M059J (cell line): Measurements from ENCODE around the gene ANKRD66. TPM values are rescaled to one million over a fixed set of nuclear protein-coding genes. Genes with fewer than 3 reads are reported as not detected.
"Not testable (repeated sequence)": the region's sequence is repeated elsewhere in the genome, so short reads cannot be mapped to it uniquely, and the experiment has no call there.

ENCODE experiments used
- DNase-seq: peaks from one replicate; pipeline ENCODE4 v3.0.0-alpha.2; 2012; ENCODE audit warnings: low read depth
- total RNA-seq: library from RNA; depleted of rRNA; stranded (reverse); fragments of >200 nt; shearing (Covaris generic); gene quantifications from 2 replicates; pipeline ENCODE4 v1.2.3, GENCODE V29; 2014; rRNA removed

The ANKRD66 gene
- total RNA-seq, result not detected in 2 replicates

DNA sequence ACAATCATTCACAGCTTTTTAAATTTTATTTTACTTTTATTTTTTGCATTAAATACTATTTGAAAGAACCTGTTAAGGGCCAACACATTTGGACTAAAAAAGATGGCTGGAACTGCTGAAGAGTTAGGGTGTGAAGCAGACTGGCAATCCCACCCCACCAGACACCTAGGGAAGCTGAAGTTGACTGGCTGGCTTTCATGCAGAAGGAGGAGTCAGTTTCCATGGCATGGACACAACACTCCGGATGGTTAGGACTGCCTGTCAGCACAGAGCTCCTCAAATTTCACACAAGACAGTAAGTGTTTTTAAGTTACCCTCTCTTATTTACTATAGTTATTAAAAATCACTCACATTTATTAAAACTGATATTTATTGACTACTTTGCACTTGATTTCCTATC is at the start of gene ANKRD66:
Gene ANKRD66, plus strand, starts transcription at position 238 of the 400 bp plus-strand sequence. CDS start 5,016 bp downstream, outside the sequence.
- no peak for DNase-seq

GRCh38 chr6:46699970-46700369 is 46.8 kb upstream of the ANKRD66 start:
- no peak for DNase-seq

GRCh38 chr6:46704562-46704961 is 42.2 kb upstream of the ANKRD66 start:
- DNase-seq, result peak; percentile 68

GRCh38 chr6:46706464-46706863 is 40.3 kb upstream of the ANKRD66 start:
- peak; percentile 20 for DNase-seq

DNA sequence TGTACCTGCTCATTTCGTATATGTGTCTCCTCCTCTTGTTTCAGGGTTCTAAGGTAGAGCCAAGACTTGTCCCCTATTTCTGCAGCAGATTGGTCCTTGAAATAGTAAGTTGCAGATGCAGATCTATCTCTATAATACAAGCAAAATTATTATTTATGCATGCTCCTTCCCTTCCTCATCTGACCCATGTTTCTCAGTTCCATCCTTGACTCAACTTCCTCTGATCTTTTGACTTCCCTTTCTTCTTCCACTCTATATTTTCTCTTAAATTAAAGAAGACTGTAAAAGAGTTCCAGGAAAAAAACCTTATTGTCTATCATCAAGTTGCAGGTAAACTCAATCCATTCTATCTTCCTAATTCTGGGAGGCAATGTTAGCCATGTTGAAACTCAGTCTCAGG is 35.2 kb upstream of the ANKRD66 start:
- DNase-seq, result no peak

GRCh38 chr6:46715141-46715540 is 31.6 kb upstream of the ANKRD66 start:
- peak; percentile 61 for DNase-seq

DNA sequence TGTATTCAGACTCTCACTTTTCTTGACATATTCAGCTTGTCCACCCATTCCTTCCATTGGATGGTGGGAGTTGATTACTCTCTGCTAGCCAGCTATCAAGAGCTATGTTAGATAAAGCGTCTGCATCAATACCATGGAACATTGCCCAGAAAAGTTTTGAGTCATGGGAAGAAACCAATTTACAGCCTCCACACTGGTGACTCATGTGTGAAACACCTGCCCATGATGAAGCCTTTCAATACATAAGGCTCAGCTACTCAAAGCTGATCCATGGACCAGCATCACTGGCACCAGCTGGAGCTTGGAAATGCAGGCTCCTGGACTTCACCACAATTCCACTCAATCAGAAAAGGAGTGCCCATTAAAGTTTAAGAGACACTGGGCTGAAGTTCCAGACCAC is 27.6 kb upstream of the ANKRD66 start:
- DNase-seq, result peak; percentile 91

- no peak for DNase-seq
Measured at GRCh38 chr6:46720401-46720800, 26.3 kb upstream of the ANKRD66 start.

DNA sequence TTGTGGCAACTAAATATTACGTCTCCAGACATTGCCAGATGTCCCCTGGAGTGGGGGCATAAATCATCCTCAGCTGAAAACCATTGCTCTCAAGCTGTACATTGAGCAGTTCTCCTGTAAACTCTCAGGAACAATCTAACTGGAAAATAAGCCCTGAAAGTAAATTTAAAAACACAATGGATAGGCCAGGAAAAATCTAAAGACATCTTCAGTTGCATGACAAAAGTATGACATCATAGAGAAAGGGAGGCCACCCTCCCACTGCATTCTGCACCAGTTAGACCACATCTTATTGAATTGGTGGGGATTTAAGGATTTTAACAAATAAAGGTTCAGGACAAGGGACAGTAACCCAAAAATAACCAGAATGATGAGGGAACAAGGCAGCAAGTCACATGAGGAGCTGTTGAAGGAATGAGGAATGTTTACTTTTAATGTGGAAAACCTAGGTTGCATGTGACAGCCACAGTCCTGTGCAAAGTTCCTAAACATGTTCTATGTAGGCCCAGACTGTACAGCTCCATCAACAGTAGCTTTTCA is 16.9 kb upstream of the ANKRD66 start:
- no peak for DNase-seq

- DNase-seq, result no peak
Measured at GRCh38 chr6:46730921-46731461, 15.7 kb upstream of the ANKRD66 start.

- DNase-seq, result peak; percentile 36
Measured at GRCh38 chr6:46733341-46733801, 13.4 kb upstream of the ANKRD66 start.

DNA sequence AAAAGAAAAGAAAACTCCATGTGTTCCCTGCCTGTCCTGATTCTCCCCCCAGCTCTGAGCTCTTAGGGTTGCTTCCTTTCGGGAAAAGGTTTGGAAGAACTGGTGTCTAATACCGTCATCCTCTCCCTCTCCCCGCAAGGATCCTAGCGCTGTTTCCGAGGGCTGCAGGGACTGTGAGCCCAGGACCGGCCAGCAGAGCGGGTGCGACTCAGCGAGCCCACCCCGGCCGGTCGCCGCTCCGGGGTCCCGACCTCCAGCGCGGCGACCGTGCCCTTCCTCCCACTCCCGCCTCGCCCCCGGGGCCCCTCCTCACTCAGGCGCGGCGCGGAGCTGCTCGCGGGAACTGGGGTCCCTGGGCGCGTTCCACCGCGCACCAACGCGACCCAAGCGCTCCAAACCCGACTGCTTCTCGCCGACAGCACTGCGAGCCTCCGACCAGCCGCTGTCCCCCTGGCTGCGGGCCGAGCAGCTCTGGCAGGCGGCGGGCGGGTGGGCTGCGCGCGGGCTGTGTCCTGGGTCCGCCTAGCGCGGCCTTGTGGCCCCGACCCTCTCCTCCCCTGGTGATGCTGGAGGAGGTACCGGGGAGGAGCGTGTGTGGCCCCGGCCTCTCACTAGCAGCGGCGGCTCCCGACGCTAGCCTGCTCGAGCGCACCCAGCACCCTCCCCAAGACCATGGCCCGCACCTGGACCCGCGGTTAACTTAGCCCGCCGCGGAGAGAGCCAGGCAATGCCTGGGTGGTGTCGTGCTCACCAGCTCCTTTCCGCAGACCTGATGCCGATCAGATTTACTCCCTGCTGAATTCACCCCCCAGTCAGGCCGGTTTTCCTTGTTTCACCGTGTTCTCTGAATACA is 11.6 kb upstream of the ANKRD66 start, which contains the start of gene PLA2G7:
Gene PLA2G7, minus strand, starts transcription at position 509 of the 853 bp plus-strand sequence. CDS start 12,484 bp downstream, outside the sequence.
- DNase-seq, result peak; percentile 54

- peak; percentile 15 for DNase-seq
Measured at GRCh38 chr6:46735720-46736031, 11.1 kb upstream of the ANKRD66 start.

GRCh38 chr6:46736906-46737305 is 9.8 kb upstream of the ANKRD66 start:
- DNase-seq, result no peak

- no peak for DNase-seq
Measured at GRCh38 chr6:46741482-46741881, 5.3 kb upstream of the ANKRD66 start.

- no peak for DNase-seq
Measured at GRCh38 chr6:46741910-46742309, 4.8 kb upstream of the ANKRD66 start.

DNA sequence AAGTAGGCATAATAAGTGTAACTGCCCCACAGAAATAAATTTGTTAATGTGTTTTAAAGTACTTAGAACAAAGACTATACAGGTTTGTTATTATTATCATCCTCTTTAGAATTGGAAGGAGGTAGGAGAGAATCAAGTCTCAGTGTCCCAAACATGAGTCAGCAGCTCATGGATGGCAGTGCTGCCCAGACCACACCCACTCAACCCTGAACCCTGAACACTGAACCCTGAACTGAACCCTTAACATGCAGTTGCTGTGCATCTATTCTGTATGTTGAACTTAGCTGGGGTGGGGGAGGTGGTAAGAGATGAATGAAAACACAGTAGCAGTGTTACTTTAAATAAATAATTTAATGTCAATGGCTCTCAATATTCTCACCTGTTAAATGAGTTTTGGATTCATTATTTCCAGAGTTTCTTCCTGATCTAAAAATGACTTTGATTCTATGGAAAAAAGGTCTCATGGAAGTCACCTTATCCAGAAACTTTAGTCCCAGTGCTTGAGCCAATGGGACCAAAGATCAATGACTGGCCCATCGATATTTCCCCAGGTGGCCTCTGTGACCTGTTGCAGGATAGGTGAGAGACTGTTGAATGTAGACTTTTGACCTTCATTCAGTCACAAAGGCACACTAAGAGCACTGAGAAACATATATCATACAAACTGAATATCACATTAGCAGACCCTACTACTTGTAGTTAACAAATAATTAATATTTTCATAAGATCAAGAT is 3.1 kb upstream of the ANKRD66 start:
- DNase-seq, result no peak

DNA sequence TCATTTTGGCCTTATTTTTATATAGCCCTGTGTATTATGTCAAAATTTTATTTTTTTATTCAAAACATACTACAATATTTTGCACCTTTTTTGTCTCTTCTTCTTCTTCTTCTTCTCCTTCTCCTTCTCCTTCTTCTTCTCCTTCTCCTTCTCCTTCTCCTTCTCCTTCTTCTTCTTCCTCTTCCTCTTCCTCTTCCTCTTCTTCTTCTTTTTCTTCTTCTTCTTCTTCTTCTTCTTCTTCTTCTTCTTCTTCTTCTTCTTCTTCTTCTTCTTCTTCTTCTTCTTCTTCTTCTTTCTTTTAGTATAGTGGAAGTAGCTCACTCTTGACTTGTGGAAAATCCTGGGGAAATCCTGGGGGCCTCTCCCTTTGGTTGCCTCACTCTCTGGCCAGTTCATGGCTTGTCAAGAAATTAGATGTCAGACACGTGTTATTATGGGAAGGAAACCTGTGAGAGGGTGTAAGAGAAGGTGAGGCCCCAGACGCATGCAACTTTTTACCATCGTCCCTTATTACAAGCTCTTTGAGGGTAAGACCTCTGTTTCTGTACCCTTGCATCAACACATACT is 2.5 kb upstream of the ANKRD66 start:
- not testable (repeated sequence) for DNase-seq

DNA sequence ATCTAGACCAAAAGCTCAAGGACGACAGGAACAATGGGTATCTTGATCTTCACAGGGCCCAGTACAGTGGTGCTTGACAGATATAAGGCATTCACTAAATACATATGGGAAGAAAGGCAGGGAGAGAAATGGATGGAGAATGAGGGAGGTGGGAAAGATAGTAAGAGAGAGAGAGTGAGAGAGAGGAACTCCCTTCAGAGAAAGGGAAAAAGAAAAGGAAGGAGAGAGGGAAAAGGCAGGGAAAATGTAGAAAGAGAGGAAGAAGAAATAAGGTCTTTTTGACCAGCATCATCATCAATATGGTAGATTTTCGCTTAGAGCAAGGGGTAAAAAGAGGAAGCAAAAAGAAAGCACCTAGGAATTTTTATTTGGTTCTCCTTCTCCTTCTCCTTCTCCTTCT is 760 bp upstream of the ANKRD66 start:
- DNase-seq, result no peak

DNA sequence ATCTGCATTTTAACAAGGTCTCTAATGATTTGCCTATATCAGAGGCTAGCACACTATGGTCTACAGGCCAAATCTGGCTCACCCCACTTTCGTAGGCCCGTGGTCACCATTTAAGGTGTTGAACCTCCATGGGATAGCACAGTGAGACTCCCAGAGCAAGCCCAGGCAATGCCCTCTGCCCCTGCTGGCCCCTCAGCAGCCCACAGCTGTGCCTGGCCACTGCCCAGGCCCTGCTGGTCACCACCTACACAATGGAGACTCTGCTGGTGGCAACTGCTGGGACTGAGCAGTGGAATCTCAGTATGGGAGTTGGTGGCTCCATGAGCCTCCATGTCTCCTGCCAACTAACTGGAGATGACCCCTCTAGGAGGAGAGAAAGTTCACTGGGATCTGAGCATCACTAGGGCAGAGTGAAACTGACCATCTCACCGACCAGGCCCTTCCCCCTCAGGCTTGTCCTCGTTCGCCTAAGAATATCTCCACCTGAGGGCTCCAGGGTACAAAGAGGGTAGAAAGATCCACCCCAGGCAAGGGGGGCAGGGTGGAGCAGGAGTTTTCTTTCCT is 2.3 kb downstream of the ANKRD66 start:
- DNase-seq, result no peak

GRCh38 chr6:46749731-46750130 is 3.0 kb downstream of the ANKRD66 start:
- no peak for DNase-seq

DNA sequence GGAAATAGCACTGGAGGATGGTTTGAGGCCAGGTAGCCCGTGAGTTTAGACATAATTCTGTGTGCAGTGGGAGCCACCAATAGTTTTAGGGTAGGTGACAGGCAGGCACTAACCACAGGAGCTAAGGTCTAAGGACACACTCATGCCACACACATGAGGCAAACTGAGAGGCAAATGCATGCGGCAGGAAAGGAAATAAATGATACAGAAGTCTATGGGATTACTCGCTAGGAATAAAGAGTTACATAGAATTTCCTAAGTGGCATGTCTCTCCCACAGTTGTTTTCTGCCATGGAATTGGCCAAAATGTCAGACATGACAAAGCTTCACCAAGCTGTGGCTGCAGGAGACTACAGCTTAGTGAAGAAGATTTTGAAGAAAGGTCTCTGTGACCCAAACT is 4.9 kb downstream of the ANKRD66 start:
- no peak for DNase-seq
